ENCODE data around the gene KRTAP5-8. TPM values are rescaled to one million over a fixed set of nuclear protein-coding genes. Genes with fewer than 3 reads are reported as not detected.

KRTAP5-8 gene
- total RNA-seq, 1 experiment from 2014 or later: not detected

DNA sequence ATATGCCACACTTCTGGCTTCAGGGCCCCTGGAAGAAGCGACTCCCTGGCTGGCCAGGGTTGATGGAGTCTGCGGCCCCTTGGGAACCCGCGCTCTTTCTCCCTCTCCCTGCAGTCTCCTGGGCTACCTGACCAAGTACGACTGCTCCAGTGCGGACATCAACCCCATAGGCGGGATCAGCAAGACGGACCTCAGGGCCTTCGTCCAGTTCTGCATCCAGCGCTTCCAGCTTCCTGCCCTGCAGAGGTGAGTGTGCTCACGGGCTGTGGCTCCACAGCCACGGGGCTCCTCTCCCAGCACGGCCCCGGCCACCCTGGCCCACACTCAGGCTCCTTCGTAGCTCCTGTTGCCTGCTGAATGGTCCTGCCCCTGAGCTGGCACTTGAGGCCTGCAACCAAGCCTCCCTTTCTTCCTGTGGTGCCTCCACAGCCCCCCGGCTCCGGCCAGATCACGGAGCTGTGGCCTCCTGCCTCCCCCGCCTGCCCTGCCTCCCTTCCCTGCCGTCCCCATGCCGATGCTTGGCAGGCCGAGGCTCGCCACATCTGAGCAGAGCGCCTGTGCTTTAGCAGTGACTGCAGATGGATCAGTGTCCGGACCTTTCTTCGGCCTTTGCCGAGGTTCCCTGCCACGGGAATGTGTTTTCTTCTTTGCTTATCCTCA is 47.0 kb upstream of the KRTAP5-8 start:
- intact Hi-C loops (cut with micrococcal nuclease; ENCODE audit: unreplicated experiment) (no loop called here), in situ Hi-C loops (cut with HindIII; ENCODE audit: low pct_unique_long_range_greater_than_20kb, low sequenced_read_pairs) (no loop called here)
- DNase-seq (ENCODE audit: low read depth, low spot score): no peak
- no peak overlapping the region for H3K27ac ChIP-seq (ENCODE audit: low read length)
- no peaks in the 10 kb centered on the region for H3K9me3 ChIP-seq (ENCODE audit: control insufficient read depth, insufficient read depth, low read depth, low read length)
- ChIA-PET CTCF (no interaction called here), POLR2A (interaction anchor here (0.5 kb wide), 1 partner anchor 11 kb away, joined by 16 read pairs; no protein-coding TSS in a partner anchor)
- no peaks in the 10 kb centered on the region for H3K27me3 ChIP-seq (ENCODE audit: control insufficient read depth, insufficient read depth, low read length)
- no peak overlapping the region for H3K4me3 ChIP-seq (ENCODE audit: low read depth in 2 of 2, low read length in 2 of 2)
- peaks cover 10% of the 10 kb centered on the region; the same call in 1 of the 2 replicates for H3K4me1 ChIP-seq (ENCODE audit: control insufficient read depth, insufficient read depth, low read length)
- BruUV-seq (replicated peaks): no TSS peak
- ATAC-seq: no peak
- H3K36me3 ChIP-seq (ENCODE audit: control insufficient read depth, insufficient read depth, low read length): no peaks in the 10 kb centered on the region
- no peak for TF ChIP-seq POLR2AphosphoS5 (IDR thresholded peaks at IDR 0.05; ENCODE audit: low read depth, low read length)

DNA sequence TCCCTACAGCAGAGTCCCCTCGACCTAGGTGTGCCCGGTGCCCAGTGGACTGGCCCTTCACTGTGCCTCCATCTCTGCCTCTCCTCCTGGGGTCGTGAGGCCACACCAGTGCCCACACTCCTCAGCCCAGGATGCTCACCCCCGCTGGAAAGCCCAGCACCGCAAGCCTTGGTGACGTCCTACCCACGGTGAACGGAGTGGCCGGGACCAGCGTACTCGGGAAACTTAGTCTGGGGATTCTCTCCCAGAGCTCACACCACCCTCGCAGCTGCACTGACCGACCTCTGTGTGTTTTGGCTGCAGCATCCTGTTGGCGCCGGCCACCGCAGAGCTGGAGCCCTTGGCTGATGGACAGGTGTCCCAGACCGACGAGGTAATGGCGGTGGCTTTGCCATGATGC is 46.3 kb upstream of the KRTAP5-8 start:
- H3K27me3 ChIP-seq (ENCODE audit: control insufficient read depth, insufficient read depth, low read length): no peaks in the 10 kb centered on the region
- ChIA-PET POLR2A (no interaction called here), CTCF (no interaction called here)
- DNase-seq (ENCODE audit: low read depth, low spot score): no peak
- no peaks in the 10 kb centered on the region for H3K36me3 ChIP-seq (ENCODE audit: control insufficient read depth, insufficient read depth, low read length)
- no peak overlapping the region for H3K4me3 ChIP-seq (ENCODE audit: low read depth in 2 of 2, low read length in 2 of 2)
- H3K9me3 ChIP-seq (ENCODE audit: control insufficient read depth, insufficient read depth, low read depth, low read length): no peaks in the 10 kb centered on the region
- peaks cover 10% of the 10 kb centered on the region; the same call in 1 of the 2 replicates for H3K4me1 ChIP-seq (ENCODE audit: control insufficient read depth, insufficient read depth, low read length)
- BruUV-seq (replicated peaks): no TSS peak
- intact Hi-C loops (cut with micrococcal nuclease; ENCODE audit: unreplicated experiment): no loop called here
- H3K27ac ChIP-seq (ENCODE audit: low read length): no peak overlapping the region
- TF ChIP-seq, protein P1, sequence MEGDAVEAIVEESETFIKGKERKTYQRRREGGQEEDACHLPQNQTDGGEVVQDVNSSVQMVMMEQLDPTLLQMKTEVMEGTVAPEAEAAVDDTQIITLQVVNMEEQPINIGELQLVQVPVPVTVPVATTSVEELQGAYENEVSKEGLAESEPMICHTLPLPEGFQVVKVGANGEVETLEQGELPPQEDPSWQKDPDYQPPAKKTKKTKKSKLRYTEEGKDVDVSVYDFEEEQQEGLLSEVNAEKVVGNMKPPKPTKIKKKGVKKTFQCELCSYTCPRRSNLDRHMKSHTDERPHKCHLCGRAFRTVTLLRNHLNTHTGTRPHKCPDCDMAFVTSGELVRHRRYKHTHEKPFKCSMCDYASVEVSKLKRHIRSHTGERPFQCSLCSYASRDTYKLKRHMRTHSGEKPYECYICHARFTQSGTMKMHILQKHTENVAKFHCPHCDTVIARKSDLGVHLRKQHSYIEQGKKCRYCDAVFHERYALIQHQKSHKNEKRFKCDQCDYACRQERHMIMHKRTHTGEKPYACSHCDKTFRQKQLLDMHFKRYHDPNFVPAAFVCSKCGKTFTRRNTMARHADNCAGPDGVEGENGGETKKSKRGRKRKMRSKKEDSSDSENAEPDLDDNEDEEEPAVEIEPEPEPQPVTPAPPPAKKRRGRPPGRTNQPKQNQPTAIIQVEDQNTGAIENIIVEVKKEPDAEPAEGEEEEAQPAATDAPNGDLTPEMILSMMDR (IDR thresholded peaks at IDR 0.05): no peak
- TF ChIP-seq POLR2AphosphoS5 (IDR thresholded peaks at IDR 0.05; ENCODE audit: low read depth, low read length) (no peak), SIN3A (IDR thresholded peaks at IDR 0.05; ENCODE audit: borderline replicate concordance, insufficient read depth, low read depth, low read length) (no peak), TCF7L2 (IDR thresholded peaks at IDR 0.05; ENCODE audit: low read depth, low read length) (no peak)
- TF ChIP-seq, protein P2, sequence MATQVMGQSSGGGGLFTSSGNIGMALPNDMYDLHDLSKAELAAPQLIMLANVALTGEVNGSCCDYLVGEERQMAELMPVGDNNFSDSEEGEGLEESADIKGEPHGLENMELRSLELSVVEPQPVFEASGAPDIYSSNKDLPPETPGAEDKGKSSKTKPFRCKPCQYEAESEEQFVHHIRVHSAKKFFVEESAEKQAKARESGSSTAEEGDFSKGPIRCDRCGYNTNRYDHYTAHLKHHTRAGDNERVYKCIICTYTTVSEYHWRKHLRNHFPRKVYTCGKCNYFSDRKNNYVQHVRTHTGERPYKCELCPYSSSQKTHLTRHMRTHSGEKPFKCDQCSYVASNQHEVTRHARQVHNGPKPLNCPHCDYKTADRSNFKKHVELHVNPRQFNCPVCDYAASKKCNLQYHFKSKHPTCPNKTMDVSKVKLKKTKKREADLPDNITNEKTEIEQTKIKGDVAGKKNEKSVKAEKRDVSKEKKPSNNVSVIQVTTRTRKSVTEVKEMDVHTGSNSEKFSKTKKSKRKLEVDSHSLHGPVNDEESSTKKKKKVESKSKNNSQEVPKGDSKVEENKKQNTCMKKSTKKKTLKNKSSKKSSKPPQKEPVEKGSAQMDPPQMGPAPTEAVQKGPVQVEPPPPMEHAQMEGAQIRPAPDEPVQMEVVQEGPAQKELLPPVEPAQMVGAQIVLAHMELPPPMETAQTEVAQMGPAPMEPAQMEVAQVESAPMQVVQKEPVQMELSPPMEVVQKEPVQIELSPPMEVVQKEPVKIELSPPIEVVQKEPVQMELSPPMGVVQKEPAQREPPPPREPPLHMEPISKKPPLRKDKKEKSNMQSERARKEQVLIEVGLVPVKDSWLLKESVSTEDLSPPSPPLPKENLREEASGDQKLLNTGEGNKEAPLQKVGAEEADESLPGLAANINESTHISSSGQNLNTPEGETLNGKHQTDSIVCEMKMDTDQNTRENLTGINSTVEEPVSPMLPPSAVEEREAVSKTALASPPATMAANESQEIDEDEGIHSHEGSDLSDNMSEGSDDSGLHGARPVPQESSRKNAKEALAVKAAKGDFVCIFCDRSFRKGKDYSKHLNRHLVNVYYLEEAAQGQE (IDR thresholded peaks at IDR 0.05; ENCODE audit: insufficient read depth in 1 of 2, low read depth in 2 of 2, low read length in 1 of 2): no peak
- no peak for ATAC-seq
- in situ Hi-C loops (cut with HindIII; ENCODE audit: low pct_unique_long_range_greater_than_20kb, low sequenced_read_pairs): no loop called here

DNA sequence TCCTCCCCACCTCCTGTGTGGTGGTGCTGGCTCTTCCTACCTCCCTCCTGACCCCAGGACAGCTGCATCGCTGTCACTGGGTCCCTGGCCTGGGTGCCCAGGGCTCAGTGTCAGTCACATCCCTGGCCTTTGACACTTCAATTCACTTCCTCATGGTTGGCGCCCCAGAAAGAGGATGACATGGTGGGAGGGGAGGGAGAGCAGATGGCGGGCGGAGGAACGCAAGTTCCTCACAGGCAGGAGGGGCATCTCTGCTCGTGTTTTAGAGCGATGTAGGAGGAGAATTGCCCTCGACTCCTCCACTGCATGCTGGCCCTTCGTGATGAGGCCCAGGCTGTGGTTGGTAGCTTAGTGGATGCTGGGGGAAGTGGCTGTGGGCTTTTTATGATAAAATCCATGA is 45.9 kb upstream of the KRTAP5-8 start:
- no peak overlapping the region for H3K4me3 ChIP-seq (ENCODE audit: low read depth in 2 of 2, low read length in 2 of 2)
- intact Hi-C loops (cut with micrococcal nuclease; ENCODE audit: unreplicated experiment): no loop called here
- POLR2A ChIA-PET: no interaction called here
- DNase-seq (ENCODE audit: low read depth, low spot score) (no peak), ATAC-seq (no peak)
- no peak overlapping the region for H3K27ac ChIP-seq (ENCODE audit: low read length)
- no peaks in the 10 kb centered on the region for H3K36me3 ChIP-seq (ENCODE audit: control insufficient read depth, insufficient read depth, low read length)
- no peaks in the 10 kb centered on the region for H3K9me3 ChIP-seq (ENCODE audit: control insufficient read depth, insufficient read depth, low read depth, low read length)
- in situ Hi-C loops (cut with HindIII; ENCODE audit: low pct_unique_long_range_greater_than_20kb, low sequenced_read_pairs): no loop called here
- CTCF ChIA-PET: no interaction called here
- no TSS peak for BruUV-seq (replicated peaks)
- no peaks in the 10 kb centered on the region for H3K27me3 ChIP-seq (ENCODE audit: control insufficient read depth, insufficient read depth, low read length)
- H3K4me1 ChIP-seq (ENCODE audit: control insufficient read depth, insufficient read depth, low read length): peaks cover 10% of the 10 kb centered on the region; the same call in 1 of the 2 replicates
- TF ChIP-seq POLR2AphosphoS5 (IDR thresholded peaks at IDR 0.05; ENCODE audit: low read depth, low read length) (no peak), SIN3A (IDR thresholded peaks at IDR 0.05; ENCODE audit: borderline replicate concordance, insufficient read depth, low read depth, low read length) (no peak), TCF7L2 (IDR thresholded peaks at IDR 0.05; ENCODE audit: low read depth, low read length) (no peak)
- TF ChIP-seq, protein P1 (IDR thresholded peaks at IDR 0.05): no peak
- TF ChIP-seq, protein P2 (IDR thresholded peaks at IDR 0.05; ENCODE audit: insufficient read depth in 1 of 2, low read depth in 2 of 2, low read length in 1 of 2): no peak
